HFF-Myc (cell line): ENCODE results near the gene CCDC167.

Experiments used
- DNase-seq: peaks from one replicate; pipeline ENCODE4 v3.0.0-alpha.2; 2011; ENCODE audit warnings: low read depth; ENCODE audit errors: extremely low read depth
- H3K4me3 ChIP-seq: replicated peaks from 2 replicates; pipeline ENCODE4 v1.5.1; 2011; ENCODE audit warnings: low read depth, mild to moderate bottlenecking, control low read depth, low read length
- CTCF ChIP-seq: IDR thresholded peaks from 2 replicates; pipeline ENCODE4 v1.5.1; 2012; ENCODE audit warnings: mild to moderate bottlenecking, low read depth, low read length, control low read depth; ENCODE audit errors: missing control alignments

CCDC167 gene

GRCh38 chr6:37482606-37483251, 17.0 kb downstream of the CCDC167 start:
- no peak for TF ChIP-seq CTCF
- no peak overlapping the region for H3K4me3 ChIP-seq
- no peak for DNase-seq

GRCh38 chr6:37481711-37482605, 17.7 kb downstream of the CCDC167 start:
- no peak overlapping the region for H3K4me3 ChIP-seq
- no peak for TF ChIP-seq CTCF
- no peak for DNase-seq

GRCh38 chr6:37480951-37481534, 18.6 kb downstream of the CCDC167 start:
- no peak for TF ChIP-seq CTCF
- DNase-seq, result no peak
- no peak overlapping the region for H3K4me3 ChIP-seq

GRCh38 chr6:37480118-37480736, 19.5 kb downstream of the CCDC167 start:
- no peak for TF ChIP-seq CTCF
- H3K4me3 ChIP-seq, result no peak overlapping the region
- no peak for DNase-seq

GRCh38 chr6:37479266-37479854, 20.3 kb downstream of the CCDC167 start:
- no peak for TF ChIP-seq CTCF
- H3K4me3 ChIP-seq, result no peak overlapping the region
- no peak for DNase-seq

GRCh38 chr6:37478827-37479226, 20.9 kb downstream of the CCDC167 start:
- DNase-seq, result no peak
- H3K4me3 ChIP-seq, result no peak overlapping the region
- TF ChIP-seq CTCF, result no peak
